H1 (cell line): ENCODE results near the gene BNC2. TPM values are rescaled to one million over a fixed set of nuclear protein-coding genes. Genes with fewer than 3 reads are reported as not detected.

Source experiments
- CTCF ChIA-PET: fragments of 300-600 bp; sonication (Branson Sonifier 250); formaldehyde crosslinking; loops from one replicate; lab custom pipeline; 2021; ENCODE audit not compliant: partially characterized antibody; lab: Charles Lee
- POLR2A ChIA-PET: fragments of 300-600 bp; sonication (Branson Sonifier 250); formaldehyde crosslinking; loops from one replicate; lab custom pipeline; 2021; ENCODE audit warnings: inconsistent platforms; ENCODE audit not compliant: partially characterized antibody; lab: Charles Lee
- DNase-seq, 2 experiments: peaks; one replicate each; pipeline versions ENCODE4 v3.0.0 to v3.0.0-alpha.2; 2010 to 2022; ENCODE audit warnings: low spot score in 2 of 2, low read depth in 1 of 2, mixed read lengths in 1 of 2
- FAIRE-seq: peaks from 2 replicates; lab custom pipeline; 2011; peaks lifted over from hg19 to GRCh38; lab: Jason Lieb, UNC
- H2AFZ ChIP-seq: 2 replicates; pipeline ENCODE4 v1.8.1; 2012; ENCODE audit warnings: low read length, inconsistent platforms
- H2AK5ac ChIP-seq: 2 replicates; pipeline ENCODE4 v1.6.1; 2013; ENCODE audit warnings: low read depth, low read length
- H2BK120ac ChIP-seq: replicated peaks from 2 replicates; pipeline ENCODE3; 2013; ENCODE audit warnings: low read depth, low read length, inconsistent platforms
- H2BK12ac ChIP-seq: 2 replicates; pipeline ENCODE4 v1.6.1; 2013; ENCODE audit warnings: low read depth, low read length
- H2BK15ac ChIP-seq: 2 replicates; pipeline ENCODE4 v1.6.1; 2013; ENCODE audit warnings: low read length
- H2BK20ac ChIP-seq: 2 replicates; pipeline ENCODE4 v1.6.1; 2013; ENCODE audit warnings: low read length
- H2BK5ac ChIP-seq: 2 replicates; pipeline ENCODE4 v1.6.1; 2013; ENCODE audit warnings: low read depth, low read length
- H3K14ac ChIP-seq: 2 replicates; pipeline ENCODE4 v1.6.1; 2013; ENCODE audit warnings: inconsistent platforms; ENCODE audit not compliant: insufficient read length
- H3K18ac ChIP-seq: 2 replicates; pipeline ENCODE4 v1.6.1; 2013; ENCODE audit warnings: low read length; ENCODE audit errors: extremely low read depth
- H3K23ac ChIP-seq: 2 replicates; pipeline ENCODE4 v1.6.1; 2013; ENCODE audit warnings: inconsistent platforms; ENCODE audit not compliant: insufficient read length
- H3K23me2 ChIP-seq: 2 replicates; pipeline ENCODE4 v1.6.1; 2013; ENCODE audit warnings: low read depth, low read length
- H3K27ac ChIP-seq: 2 replicates; pipeline ENCODE4 v1.6.1; 2011; ENCODE audit warnings: low read depth, low read length, inconsistent platforms
- H3K27me3 ChIP-seq, 4 experiments: replicated peaks in 1 of 4; 1 replicate in 1 of 4; 2 replicates in 3 of 4; pipeline versions ENCODE4 v1.6.1 to v1.8.1; 2011 to 2013; ENCODE audit warnings: low read length in 3 of 4, mild to moderate bottlenecking in 3 of 4, inconsistent platforms in 2 of 4, mixed read lengths in 2 of 4, moderate library complexity in 1 of 4; ENCODE audit not compliant: control insufficient read depth in 3 of 4, insufficient read depth in 3 of 4; ENCODE audit errors: extremely low read depth in 1 of 4
- H3K36me3 ChIP-seq, 4 experiments: 2 replicates each; pipeline versions ENCODE4 v1.6.1 to v1.8.1; 2011 to 2013; ENCODE audit warnings: mild to moderate bottlenecking in 4 of 4, low read length in 3 of 4, moderate library complexity in 2 of 4, control low read depth in 1 of 4, inconsistent platforms in 1 of 4; ENCODE audit not compliant: insufficient read depth in 4 of 4, control insufficient read depth in 2 of 4
- H3K4ac ChIP-seq: replicated peaks from 2 replicates; pipeline ENCODE3; 2013; ENCODE audit warnings: low read length, low read depth, mixed read lengths, inconsistent platforms; ENCODE audit not compliant: insufficient read length
- H3K4me1 ChIP-seq, 4 experiments: replicated peaks in 1 of 4; 1 replicate in 1 of 4; 2 replicates in 3 of 4; pipeline versions ENCODE4 v1.6.1 to v1.8.1; 2011 to 2013; ENCODE audit warnings: low read length in 3 of 4, inconsistent platforms in 2 of 4, mixed read lengths in 1 of 4; ENCODE audit not compliant: insufficient read depth in 4 of 4, control insufficient read depth in 3 of 4
- H3K4me2 ChIP-seq, 2 experiments: 2 replicates each; pipeline versions ENCODE4 v1.6.1 to v1.8.1; 2011 to 2013; ENCODE audit warnings: low read depth in 2 of 2, low read length in 2 of 2, control low read depth in 1 of 2, inconsistent platforms in 1 of 2, mild to moderate bottlenecking in 1 of 2; ENCODE audit not compliant: insufficient read depth in 1 of 2
- H3K4me3 ChIP-seq, 4 experiments: fragments of 200-600, 300-600 bp in 1 of 4; sonication (generic), shearing (Covaris generic), sonication (Bioruptor Twin) in 1 of 4; 2 replicates each; pipeline versions ENCODE4 v1.5.1 to v1.8.1; 2011 to 2016; ENCODE audit warnings: low read length in 4 of 4, low read depth in 3 of 4, control low read depth in 2 of 4, inconsistent platforms in 2 of 4, mild to moderate bottlenecking in 2 of 4, mixed read lengths in 1 of 4, moderate library complexity in 1 of 4; ENCODE audit not compliant: insufficient read depth in 2 of 4; ENCODE audit errors: extremely low read depth in 1 of 4
- H3K56ac ChIP-seq: replicated peaks from 2 replicates; pipeline ENCODE3; 2013; ENCODE audit warnings: low read depth, mild to moderate bottlenecking, mixed read lengths, low read length, inconsistent platforms; ENCODE audit not compliant: insufficient read length
- H3K79me1 ChIP-seq: 2 replicates; pipeline ENCODE4 v1.6.1; 2013; ENCODE audit warnings: low read depth, low read length, control low read depth
- H3K79me2 ChIP-seq, 2 experiments: 2 replicates each; pipeline versions ENCODE4 v1.6.1 to v1.8.1; 2012 to 2013; ENCODE audit warnings: low read length in 2 of 2, mild to moderate bottlenecking in 2 of 2, inconsistent platforms in 1 of 2; ENCODE audit not compliant: insufficient read depth in 2 of 2, control insufficient read depth in 1 of 2
- H3K9ac ChIP-seq, 4 experiments: replicated peaks in 1 of 4; 1 replicate in 1 of 4; 2 replicates in 3 of 4; pipeline versions ENCODE4 v1.6.1 to v1.8.1; 2011 to 2013; ENCODE audit warnings: low read depth in 3 of 4, low read length in 3 of 4, control low read depth in 2 of 4, mild to moderate bottlenecking in 2 of 4, moderate library complexity in 2 of 4, inconsistent platforms in 1 of 4; ENCODE audit errors: extremely low read depth in 1 of 4
- H3K9me3 ChIP-seq, 2 experiments: 2 replicates each; pipeline versions ENCODE4 v1.6.1 to v1.8.1; 2012 to 2013; ENCODE audit warnings: mild to moderate bottlenecking in 2 of 2, moderate library complexity in 2 of 2, control low read depth in 1 of 2, inconsistent platforms in 1 of 2, low read depth in 1 of 2, low read length in 1 of 2, mixed read lengths in 1 of 2; ENCODE audit not compliant: insufficient read depth in 2 of 2
- H4K20me1 ChIP-seq, 2 experiments: replicated peaks in 1 of 2; 2 replicates each; pipeline versions ENCODE3 to v1.8.1; 2011 to 2013; ENCODE audit warnings: inconsistent platforms in 2 of 2, low read length in 2 of 2, mild to moderate bottlenecking in 1 of 2; ENCODE audit not compliant: insufficient read depth in 2 of 2, control insufficient read depth in 1 of 2
- H4K5ac ChIP-seq: 2 replicates; pipeline ENCODE4 v1.6.1; 2013; ENCODE audit warnings: low read length, low read depth, mixed read lengths, inconsistent platforms; ENCODE audit not compliant: insufficient read length
- H4K8ac ChIP-seq: 2 replicates; pipeline ENCODE4 v1.8.0; 2013; ENCODE audit warnings: mild to moderate bottlenecking, moderate library complexity, low read length, inconsistent platforms; ENCODE audit not compliant: insufficient read depth; ENCODE audit errors: extremely low read depth
- H4K91ac ChIP-seq: replicated peaks from 2 replicates; pipeline ENCODE3; 2013; ENCODE audit warnings: low read length, mixed read lengths, inconsistent platforms; ENCODE audit not compliant: insufficient read length
- ATF2 ChIP-seq: IDR thresholded peaks from 2 replicates; pipeline ENCODE4 v1.6.1; 2012; ENCODE audit warnings: low read length, inconsistent platforms
- BACH1 ChIP-seq: IDR thresholded peaks from 2 replicates; pipeline ENCODE4 v1.6.1; 2012; ENCODE audit warnings: low read length, improper control_type of control experiment
- CHD2 ChIP-seq: IDR thresholded peaks from 2 replicates; pipeline ENCODE4 v1.6.1; 2012; ENCODE audit warnings: low read length, improper control_type of control experiment
- EP300 ChIP-seq, 2 experiments: IDR thresholded peaks; 1 replicate in 1 of 2; 2 replicates in 1 of 2; pipeline ENCODE4 v1.6.1; 2011 to 2012; ENCODE audit warnings: low read depth in 2 of 2, low read length in 2 of 2, mild to moderate bottlenecking in 2 of 2, borderline replicate concordance in 1 of 2, inconsistent platforms in 1 of 2, moderate library complexity in 1 of 2
- HDAC6 ChIP-seq: IDR thresholded peaks from one replicate; pipeline ENCODE4 v1.7.1; 2012; ENCODE audit warnings: low read depth, mild to moderate bottlenecking, inconsistent platforms, low read length, moderate library complexity
- RAD21 ChIP-seq, 2 experiments: IDR thresholded peaks in 1 of 2; conservative IDR thresholded peaks in 1 of 2; 2 replicates each; pipeline ENCODE4 v1.6.1; 2011; ENCODE audit warnings: low read depth in 2 of 2, low read length in 2 of 2, improper control_type of control experiment in 1 of 2, inconsistent platforms in 1 of 2, mild to moderate bottlenecking in 1 of 2, moderate library complexity in 1 of 2
- RFX5 ChIP-seq: IDR thresholded peaks from 2 replicates; pipeline ENCODE4 v1.6.1; 2011; ENCODE audit warnings: low read depth, low read length, improper control_type of control experiment, borderline replicate concordance
- SIX5 ChIP-seq: IDR thresholded peaks from 2 replicates; pipeline ENCODE4 v1.6.1; 2011; ENCODE audit warnings: mild to moderate bottlenecking, low read depth, low read length
- SP4 ChIP-seq: IDR thresholded peaks from 2 replicates; pipeline ENCODE4 v1.6.1; 2012; ENCODE audit warnings: low read length, inconsistent platforms
- TAF7 ChIP-seq: optimal IDR thresholded peaks from 2 replicates; pipeline ENCODE3; 2011; ENCODE audit warnings: low read depth, mild to moderate bottlenecking, inconsistent platforms, low read length, moderate library complexity, borderline replicate concordance
- USF2 ChIP-seq: IDR thresholded peaks from 2 replicates; pipeline ENCODE4 v1.6.1; 2011; ENCODE audit warnings: low read length, improper control_type of control experiment
- YY1 ChIP-seq: IDR thresholded peaks from 2 replicates; pipeline ENCODE4 v1.6.1; 2011; ENCODE audit warnings: low read depth, mild to moderate bottlenecking, low read length
- WGBS, 2 experiments: shearing (Covaris generic) in 1 of 2; methylation state at CpG; one replicate each; pipeline versions ENCODE4 v1.1.6 to v1.1.7; 2013 to 2015; ENCODE audit warnings: low lambda C conversion rate in 2 of 2, mixed read lengths in 2 of 2, inconsistent platforms in 1 of 2, low coverage in 1 of 2, missing lambda C conversion rate in 1 of 2; ENCODE audit not compliant: insufficient replicate concordance in 2 of 2, insufficient coverage in 1 of 2, insufficient read length in 1 of 2; ENCODE audit errors: extremely low coverage in 1 of 2, missing lambda C conversion rate in 1 of 2; 5-methylcytosine and 5-hydroxymethylcytosine counted together
- polyA plus RNA-seq, 7 experiments: library from polyadenylated mRNA; depleted of rRNA in 3 of 7; stranded (reverse) in 5 of 7; unstranded in 2 of 7; fragments of >200 nt in 5 of 7; fragments of 200-250 nt in 2 of 7; gene quantifications; 1 replicate in 5 of 7; 2 replicates in 1 of 7; 4 replicates in 1 of 7; pipeline versions ENCODE4 v1.2.1 to v1.2.3, GENCODE V29; 2011 to 2013; ENCODE audit warnings: missing spikeins in 2 of 7, mixed read lengths in 2 of 7
- total RNA-seq: library from RNA; stranded (reverse); fragmentation: NEBNext Ultra II Directional; extraction: Animal tissue kit (Norgen Biotek cat#: 25700); gene quantifications from 2 replicates; pipeline ENCODE4 v1.2.1, GENCODE V29; 2021

BNC2 gene
- total and polyA plus RNA-seq, 2 of the 8 experiments (the other 6 are each of a cell fraction or from before 2014, with no cell fraction given): 16.0 to 26.8 TPM

GRCh38 chr9:16377311-16377710, 493.2 kb downstream of the BNC2 start:
- H3K36me3 ChIP-seq: no peaks in the 10 kb centered on the region
- no peak overlapping the region for H2BK15ac ChIP-seq
- H3K79me1 ChIP-seq: no peaks in the 10 kb centered on the region
- no peak overlapping the region for H2BK120ac ChIP-seq
- no peaks in the 10 kb centered on the region for H3K79me2 ChIP-seq
- CTCF ChIA-PET: no interaction called here
- no peak overlapping the region for H2BK20ac ChIP-seq
- DNase-seq (no peak), FAIRE-seq (no peak)
- 87% methylated on average over 4 of the region's 4 CpGs; no CpG with 5 or more reads in 1 of the 2 experiments for WGBS, 2 experiments
- H2AFZ ChIP-seq: no peak overlapping the region
- no peak overlapping the region for H4K8ac ChIP-seq
- H3K4me3 ChIP-seq: no peak overlapping the region
- H3K9me3 ChIP-seq: no peaks in the 10 kb centered on the region
- H2AK5ac ChIP-seq: no peak overlapping the region
- H3K27ac ChIP-seq: no peak overlapping the region
- no peak overlapping the region for H3K4me2 ChIP-seq
- H4K5ac ChIP-seq: no peak overlapping the region
- H3K18ac ChIP-seq: no peak overlapping the region
- H3K23me2 ChIP-seq: no peaks in the 10 kb centered on the region
- H4K91ac ChIP-seq: no peak overlapping the region
- no peak overlapping the region for H3K14ac ChIP-seq
- no peaks in the 10 kb centered on the region for H4K20me1 ChIP-seq
- no peak overlapping the region for H2BK12ac ChIP-seq
- H3K4ac ChIP-seq: no peak overlapping the region
- POLR2A ChIA-PET: no interaction called here
- no peak overlapping the region for H3K23ac ChIP-seq
- no peak overlapping the region for H3K9ac ChIP-seq
- no peak overlapping the region for H3K56ac ChIP-seq
- no peak overlapping the region for H2BK5ac ChIP-seq
- H3K4me1 ChIP-seq: no peaks in the 10 kb centered on the region
- H3K27me3 ChIP-seq: no peaks in the 10 kb centered on the region
- TF ChIP-seq RFX5: no peak
- no peak for TF ChIP-seq SIX5
- TF ChIP-seq HDAC6: no peak
- no peak for TF ChIP-seq YY1
- no peak for TF ChIP-seq BACH1
- TF ChIP-seq USF2: no peak
- TF ChIP-seq SP4: no peak
- no peak for TF ChIP-seq ATF2
- no peak for TF ChIP-seq TAF7
- no peak for TF ChIP-seq CHD2
- no peak for TF ChIP-seq RAD21 (IDR thresholded peaks at IDR 0.05 in 1 of 2, conservative IDR thresholded peaks at IDR 0.05 in 1 of 2; ENCODE audit: low read depth in 2 of 2, low read length in 2 of 2)
- no peak for TF ChIP-seq EP300 (IDR thresholded peaks at IDR 0.05; ENCODE audit: borderline replicate concordance in 1 of 2, low read depth in 2 of 2, low read length in 2 of 2)
